HuH-7 (cell line): Measurements from ENCODE around the gene MYO16.

Experiments
- DNase-seq: peaks from one replicate; pipeline ENCODE4 v3.0.0; 2011; ENCODE audit warnings: low spot score

Gene MYO16

GRCh38 chr13:108663710-108664109, 34.3 kb downstream of the MYO16 start:
- DNase-seq = no peak

- no peak for DNase-seq
Observed at GRCh38 chr13:108667205-108667604, 37.8 kb downstream of the MYO16 start.

- no peak for DNase-seq
Observed at GRCh38 chr13:108669381-108669780, 40.0 kb downstream of the MYO16 start.

GRCh38 chr13:108674346-108674745, 44.9 kb downstream of the MYO16 start:
- DNase-seq = no peak

- DNase-seq = no peak
Observed at GRCh38 chr13:108674771-108675170, 45.4 kb downstream of the MYO16 start.

GRCh38 chr13:108676620-108677019, 47.2 kb downstream of the MYO16 start:
- DNase-seq = no peak

GRCh38 chr13:108677806-108678205, 48.4 kb downstream of the MYO16 start:
- DNase-seq = no peak

- no peak for DNase-seq
Observed at GRCh38 chr13:108680011-108680410, 50.6 kb downstream of the MYO16 start.

- no peak for DNase-seq
Observed at GRCh38 chr13:108681986-108682575, 52.7 kb downstream of the MYO16 start.

- no peak for DNase-seq
Observed at GRCh38 chr13:108682714-108683113, 53.3 kb downstream of the MYO16 start.

- DNase-seq = no peak
Observed at GRCh38 chr13:108686027-108686426, 56.6 kb downstream of the MYO16 start.

GRCh38 chr13:108690726-108691125, 61.3 kb downstream of the MYO16 start:
- DNase-seq = no peak

GRCh38 chr13:108700422-108701170, 71.2 kb downstream of the MYO16 start:
- no peak for DNase-seq

GRCh38 chr13:108702171-108702570, 72.8 kb downstream of the MYO16 start:
- no peak for DNase-seq

- DNase-seq = peak; percentile 3
Observed at GRCh38 chr13:108705031-108705430, 75.6 kb downstream of the MYO16 start.

- DNase-seq = no peak
Observed at GRCh38 chr13:108707584-108707983, 78.2 kb downstream of the MYO16 start.

GRCh38 chr13:108708921-108709320, 79.5 kb downstream of the MYO16 start:
- no peak for DNase-seq

- DNase-seq = no peak
Observed at GRCh38 chr13:108711386-108711785, 82.0 kb downstream of the MYO16 start.

- DNase-seq = no peak
Observed at GRCh38 chr13:108725471-108725870, 96.1 kb downstream of the MYO16 start.

- peak; percentile 12 for DNase-seq
Observed at GRCh38 chr13:108728370-108728769, 99.0 kb downstream of the MYO16 start.

GRCh38 chr13:108733022-108733560, 103.7 kb downstream of the MYO16 start:
- no peak for DNase-seq

- no peak for DNase-seq
Observed at GRCh38 chr13:108734676-108735075, 105.3 kb downstream of the MYO16 start.

GRCh38 chr13:108741930-108742329, 112.5 kb downstream of the MYO16 start:
- DNase-seq = no peak
